ENCODE results near the gene BMP8B. TPM values are rescaled to one million over a fixed set of nuclear protein-coding genes. Genes with fewer than 3 reads are reported as not detected.
"Not testable (repeated sequence)": the region's sequence is repeated elsewhere in the genome, so short reads cannot be mapped to it uniquely, and the experiment has no call there.

BMP8B gene
- total RNA-seq, 2 experiments from 2014 or later: 0.08 to 0.26 TPM

- CTCF ChIA-PET: interaction anchor here (3.8 kb wide), 1 partner anchor 11 kb away, joined by 19 read pairs; no protein-coding TSS in a partner anchor
- H3K9me3 Mint-ChIP-seq (ENCODE audit: insufficient read depth); H3K27ac Mint-ChIP-seq; H3K4me3 Mint-ChIP-seq; DNase-seq; ATAC-seq; POLR2A ChIA-PET; H3K36me3 Mint-ChIP-seq (ENCODE audit: low read depth): not testable (repeated sequence)
- H3K27me3 Mint-ChIP-seq (ENCODE audit: low read depth): peaks cover 33% of the 10 kb centered on the region
- peaks cover 14% of the 10 kb centered on the region for H3K4me1 Mint-ChIP-seq (ENCODE audit: low read depth)
These were observed 701 bp downstream of the BMP8B start for GRCh38 chr1:39787964-39788363.

- peaks cover 30% of the 10 kb centered on the region for H3K27me3 Mint-ChIP-seq (ENCODE audit: low read depth)
- no peak overlapping the region for H3K27ac Mint-ChIP-seq
- H3K4me3 Mint-ChIP-seq: peak overlapping the region; percentile 40
- H3K9me3 Mint-ChIP-seq (ENCODE audit: insufficient read depth): no peaks in the 10 kb centered on the region
- DNase-seq (no peak), ATAC-seq (no peak)
- peaks cover 10% of the 10 kb centered on the region for H3K4me1 Mint-ChIP-seq (ENCODE audit: low read depth)
- ChIA-PET POLR2A (no interaction called here), CTCF (interaction anchor here (3.8 kb wide), 1 partner anchor 12 kb away, joined by 19 read pairs; no protein-coding TSS in a partner anchor)
- no peaks in the 10 kb centered on the region for H3K36me3 Mint-ChIP-seq (ENCODE audit: low read depth)
These were observed 1.2 kb downstream of the BMP8B start for GRCh38 chr1:39787468-39787867.

- DNase-seq; H3K9me3 Mint-ChIP-seq (ENCODE audit: insufficient read depth); POLR2A ChIA-PET; ATAC-seq; H3K4me1 Mint-ChIP-seq (ENCODE audit: low read depth); H3K36me3 Mint-ChIP-seq (ENCODE audit: low read depth); H3K27ac Mint-ChIP-seq; H3K4me3 Mint-ChIP-seq: not testable (repeated sequence)
- CTCF ChIA-PET: interaction anchor here (3.8 kb wide), 1 partner anchor 12 kb away, joined by 19 read pairs; no protein-coding TSS in a partner anchor
- peaks cover 29% of the 10 kb centered on the region for H3K27me3 Mint-ChIP-seq (ENCODE audit: low read depth)
These were observed 1.6 kb downstream of the BMP8B start for GRCh38 chr1:39787108-39787375.

- H3K4me3 Mint-ChIP-seq; DNase-seq; H3K9me3 Mint-ChIP-seq (ENCODE audit: insufficient read depth); POLR2A ChIA-PET; H3K27ac Mint-ChIP-seq; ATAC-seq; H3K36me3 Mint-ChIP-seq (ENCODE audit: low read depth); H3K4me1 Mint-ChIP-seq (ENCODE audit: low read depth): not testable (repeated sequence)
- CTCF ChIA-PET: interaction anchor here (1.3 to 3.8 kb wide), 2 partner anchors 12 to 13 kb away, joined by 4 to 19 read pairs; no protein-coding TSS in a partner anchor
- H3K27me3 Mint-ChIP-seq (ENCODE audit: low read depth): peaks cover 28% of the 10 kb centered on the region
These were observed 2.2 kb downstream of the BMP8B start for GRCh38 chr1:39786303-39787107.

GRCh38 chr1:39782685-39783084 is 6.0 kb downstream of the BMP8B start:
- peaks cover 28% of the 10 kb centered on the region for H3K27me3 Mint-ChIP-seq (ENCODE audit: low read depth)

GRCh38 chr1:39782103-39782502 is 6.6 kb downstream of the BMP8B start:
- Mint-ChIP-seq H3K9me3 (ENCODE audit: insufficient read depth) (no peaks in the 10 kb centered on the region), H3K36me3 (ENCODE audit: low read depth) (no peaks in the 10 kb centered on the region), H3K27me3 (ENCODE audit: low read depth) (peaks cover 22% of the 10 kb centered on the region), H3K4me1 (ENCODE audit: low read depth) (peaks cover under 1% of the 10 kb centered on the region), H3K27ac (no peak overlapping the region), H3K4me3 (no peak overlapping the region)
- no peak for ATAC-seq
- POLR2A ChIA-PET: no interaction called here
- CTCF ChIA-PET: no interaction called here
- no peak for DNase-seq

More at GRCh38 chr1:39782685-39783084, 6.0 kb downstream of the BMP8B start:
- CTCF ChIA-PET; POLR2A ChIA-PET; H3K4me3 Mint-ChIP-seq; H3K9me3 Mint-ChIP-seq (ENCODE audit: insufficient read depth); H3K27ac Mint-ChIP-seq; H3K4me1 Mint-ChIP-seq (ENCODE audit: low read depth); ATAC-seq; H3K36me3 Mint-ChIP-seq (ENCODE audit: low read depth); DNase-seq: not testable (repeated sequence)

GRCh38 chr1:39781349-39781715 is 7.3 kb downstream of the BMP8B start:
- Mint-ChIP-seq H3K9me3 (ENCODE audit: insufficient read depth) (no peaks in the 10 kb centered on the region), H3K4me1 (ENCODE audit: low read depth) (peaks cover 1% of the 10 kb centered on the region), H3K27me3 (ENCODE audit: low read depth) (peaks cover 16% of the 10 kb centered on the region), H3K27ac (no peak overlapping the region), H3K36me3 (ENCODE audit: low read depth) (no peaks in the 10 kb centered on the region), H3K4me3 (no peak overlapping the region)
- ChIA-PET POLR2A (no interaction called here), CTCF (no interaction called here)
- ATAC-seq (no peak), DNase-seq (no peak)

GRCh38 chr1:39779821-39780220 is 8.8 kb downstream of the BMP8B start:
- no peak overlapping the region for H3K27ac Mint-ChIP-seq
- ChIA-PET CTCF (interaction anchor here (0.7 kb wide), 1 partner anchor 173 kb away, joined by 3 read pairs; no protein-coding TSS in a partner anchor), POLR2A (no interaction called here)
- H3K27me3 Mint-ChIP-seq (ENCODE audit: low read depth): peaks cover 15% of the 10 kb centered on the region
- H3K36me3 Mint-ChIP-seq (ENCODE audit: low read depth): no peaks in the 10 kb centered on the region
- ATAC-seq (no peak), DNase-seq (no peak)
- peaks cover 4% of the 10 kb centered on the region for H3K4me1 Mint-ChIP-seq (ENCODE audit: low read depth)
- no peak overlapping the region for H3K4me3 Mint-ChIP-seq
- H3K9me3 Mint-ChIP-seq (ENCODE audit: insufficient read depth): no peaks in the 10 kb centered on the region

GRCh38 chr1:39779137-39779536 is 9.5 kb downstream of the BMP8B start:
- Mint-ChIP-seq H3K4me3 (no peak overlapping the region), H3K4me1 (ENCODE audit: low read depth) (peaks cover 4% of the 10 kb centered on the region), H3K9me3 (ENCODE audit: insufficient read depth) (no peaks in the 10 kb centered on the region), H3K36me3 (ENCODE audit: low read depth) (no peaks in the 10 kb centered on the region), H3K27ac (no peak overlapping the region), H3K27me3 (ENCODE audit: low read depth) (peaks cover 15% of the 10 kb centered on the region)
- ATAC-seq (no peak), DNase-seq (no peak)
- POLR2A ChIA-PET: no interaction called here
- CTCF ChIA-PET: no interaction called here

- CTCF ChIA-PET; POLR2A ChIA-PET; H3K27ac Mint-ChIP-seq; DNase-seq; H3K4me3 Mint-ChIP-seq; ATAC-seq; H3K4me1 Mint-ChIP-seq (ENCODE audit: low read depth); H3K36me3 Mint-ChIP-seq (ENCODE audit: low read depth); H3K9me3 Mint-ChIP-seq (ENCODE audit: insufficient read depth): not testable (repeated sequence)
- peaks cover 15% of the 10 kb centered on the region for H3K27me3 Mint-ChIP-seq (ENCODE audit: low read depth)
These were observed 10.1 kb downstream of the BMP8B start for GRCh38 chr1:39778463-39779099.

- DNase-seq; H3K36me3 Mint-ChIP-seq (ENCODE audit: low read depth); H3K9me3 Mint-ChIP-seq (ENCODE audit: insufficient read depth); H3K4me1 Mint-ChIP-seq (ENCODE audit: low read depth); POLR2A ChIA-PET; CTCF ChIA-PET; H3K4me3 Mint-ChIP-seq; H3K27ac Mint-ChIP-seq; ATAC-seq: not testable (repeated sequence)
- H3K27me3 Mint-ChIP-seq (ENCODE audit: low read depth): peaks cover 15% of the 10 kb centered on the region
These were observed 10.8 kb downstream of the BMP8B start for GRCh38 chr1:39777896-39778295.

GRCh38 chr1:39777306-39777705 is 11.4 kb downstream of the BMP8B start:
- no peaks in the 10 kb centered on the region for H3K9me3 Mint-ChIP-seq (ENCODE audit: insufficient read depth)
- ATAC-seq: no peak

More at GRCh38 chr1:39777306-39777705, 11.4 kb downstream of the BMP8B start:
- CTCF ChIA-PET: no interaction called here
- DNase-seq: no peak
- POLR2A ChIA-PET: no interaction called here
- no peaks in the 10 kb centered on the region for H3K36me3 Mint-ChIP-seq (ENCODE audit: low read depth)
- H3K27me3 Mint-ChIP-seq (ENCODE audit: low read depth): peaks cover 15% of the 10 kb centered on the region
- no peak overlapping the region for H3K4me3 Mint-ChIP-seq
- no peak overlapping the region for H3K27ac Mint-ChIP-seq
- H3K4me1 Mint-ChIP-seq (ENCODE audit: low read depth): peaks cover 4% of the 10 kb centered on the region

All from activated CD8-positive, alpha-beta T cell treated with anti-CD3 and anti-CD28 coated beads, Interleukin-2, amount 10 ng/mL, durations not matched to agents 7 days and 5 days (primary cell).